Esophagus muscularis mucosa (tissue), 4 donors: Measurements from ENCODE around the gene ETV3. TPM values are rescaled to one million over a fixed set of nuclear protein-coding genes. Genes with fewer than 3 reads are reported as not detected.

ENCODE experiments used
- DNase-seq: peaks from one replicate; pipeline ENCODE4 v3.0.0-alpha.2; 2017; ENCODE audit errors: extremely low spot score
- H3K27ac ChIP-seq, 4 donors: fragments of 200-600 bp; sonication (generic); replicated peaks in 1 of 4; 1 replicate in 3 of 4; 2 replicates in 1 of 4; pipeline ENCODE4 v1.5.1; 2016 to 2019; ENCODE audit warnings: mild to moderate bottlenecking in 1 of 4
- H3K27me3 ChIP-seq, 4 donors: fragments of 200-600 bp; sonication (generic); one replicate each; pipeline versions ENCODE4 v1.5.1 to v1.6.0; 2016 to 2019
- H3K36me3 ChIP-seq, 4 donors: fragments of 200-600 bp; sonication (generic); one replicate each; pipeline ENCODE4 v1.5.1; 2016 to 2019
- H3K4me1 ChIP-seq, 4 donors: fragments of 200-600 bp; sonication (generic); one replicate each; pipeline ENCODE4 v1.5.1; 2016 to 2019
- H3K4me3 ChIP-seq, 4 donors: fragments of 200-600 bp; sonication (generic); 1 replicate in 2 of 4; 2 replicates in 2 of 4; pipeline ENCODE4 v1.5.1; 2016 to 2019; ENCODE audit warnings: mild to moderate bottlenecking in 4 of 4, moderate library complexity in 1 of 4
- H3K9me3 ChIP-seq, 4 donors: fragments of 200-600 bp; sonication (generic); 1 replicate in 3 of 4; 2 replicates in 1 of 4; pipeline ENCODE4 v1.5.1; 2016 to 2019
- EP300 ChIP-seq: sonication (generic); formaldehyde crosslinking; IDR thresholded peaks from one replicate; pipeline ENCODE4 v1.6.1; 2017; ENCODE audit warnings: antibody characterized with exemption
- POLR2A ChIP-seq: fragments of 450-650 bp; IDR thresholded peaks from one replicate; pipeline ENCODE4 v1.6.1; 2017; ENCODE audit warnings: antibody characterized with exemption, moderate library complexity, mild to moderate bottlenecking, low read depth
- POLR2AphosphoS5 ChIP-seq, 2 donors: sonication (generic); formaldehyde crosslinking; IDR thresholded peaks; one replicate each; pipeline ENCODE4 v1.6.1; 2017; ENCODE audit warnings: antibody characterized with exemption in 2 of 2
- WGBS: methylation state at CpG from one replicate; pipeline ENCODE4 v1.1.5; 2018; 5-methylcytosine and 5-hydroxymethylcytosine counted together
- intact Hi-C: fragments of 100-400 bp; cut with DNase I; formaldehyde crosslinking; loops from one replicate; pipeline ENCODE4 v1.15.1; 2023
- total RNA-seq, 4 donors: library from RNA; depleted of rRNA; stranded (reverse); fragments of >200 nt; gene quantifications; one replicate each; pipeline versions ENCODE4 v1.1.0 to v1.2.1, GENCODE V29; 2016
- TF ChIP-seq, protein P1 (sequence below), 3 experiments: fragments of 200-600 bp in 2 of 3; fragments of 450-650 bp in 1 of 3; sonication (generic) in 2 of 3; IDR thresholded peaks; one replicate each; pipeline ENCODE4 v1.5.1; 2017 to 2019; ENCODE audit warnings: antibody characterized with exemption in 3 of 3, mild to moderate bottlenecking in 2 of 3, moderate library complexity in 1 of 3

The ETV3 gene
- total RNA-seq, 4 donors from 2014 or later = 16.6 to 20.0 (median 19.2) TPM

DNA sequence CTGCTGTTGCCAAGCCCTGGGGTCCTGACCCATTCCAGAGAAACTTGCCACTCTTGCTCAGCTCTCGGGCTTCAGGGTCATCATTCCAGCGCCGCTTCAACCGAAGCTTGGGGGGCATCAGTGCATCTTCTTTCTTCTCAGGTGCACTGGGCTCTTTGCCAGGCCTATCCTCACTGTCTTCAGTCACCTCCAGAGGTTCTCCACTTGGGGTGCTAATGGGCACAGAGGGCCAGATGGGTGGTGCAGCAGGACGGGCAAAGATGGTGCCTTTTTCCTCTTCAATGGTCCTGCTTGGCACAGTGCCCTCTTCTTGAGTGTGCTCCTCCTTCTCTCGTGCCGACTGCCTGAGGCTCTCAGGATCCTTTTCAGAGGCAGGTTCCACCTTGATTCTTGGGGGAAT, 13.3 kb downstream of the ETV3 start:
- intact Hi-C loops = no loop called here
- Histone ChIP-seq H3K9me3 (no peaks in the 10 kb centered on the region), H3K4me1 (peaks cover 0 to 6% (median 0%) of the 10 kb centered on the region in 4 donors), H3K4me3 (no peak overlapping the region), H3K27ac (no peak overlapping the region), H3K27me3 (no peaks in the 10 kb centered on the region), H3K36me3 (peaks cover 26 to 85% (median 66%) of the 10 kb centered on the region in 4 donors)
- 77% methylated on average over 7 of the region's 7 CpGs for WGBS
- TF ChIP-seq POLR2AphosphoS5 (IDR thresholded peaks at IDR 0.05) (no peak), POLR2A (no peak), EP300 (no peak)
- TF ChIP-seq, protein P1, sequence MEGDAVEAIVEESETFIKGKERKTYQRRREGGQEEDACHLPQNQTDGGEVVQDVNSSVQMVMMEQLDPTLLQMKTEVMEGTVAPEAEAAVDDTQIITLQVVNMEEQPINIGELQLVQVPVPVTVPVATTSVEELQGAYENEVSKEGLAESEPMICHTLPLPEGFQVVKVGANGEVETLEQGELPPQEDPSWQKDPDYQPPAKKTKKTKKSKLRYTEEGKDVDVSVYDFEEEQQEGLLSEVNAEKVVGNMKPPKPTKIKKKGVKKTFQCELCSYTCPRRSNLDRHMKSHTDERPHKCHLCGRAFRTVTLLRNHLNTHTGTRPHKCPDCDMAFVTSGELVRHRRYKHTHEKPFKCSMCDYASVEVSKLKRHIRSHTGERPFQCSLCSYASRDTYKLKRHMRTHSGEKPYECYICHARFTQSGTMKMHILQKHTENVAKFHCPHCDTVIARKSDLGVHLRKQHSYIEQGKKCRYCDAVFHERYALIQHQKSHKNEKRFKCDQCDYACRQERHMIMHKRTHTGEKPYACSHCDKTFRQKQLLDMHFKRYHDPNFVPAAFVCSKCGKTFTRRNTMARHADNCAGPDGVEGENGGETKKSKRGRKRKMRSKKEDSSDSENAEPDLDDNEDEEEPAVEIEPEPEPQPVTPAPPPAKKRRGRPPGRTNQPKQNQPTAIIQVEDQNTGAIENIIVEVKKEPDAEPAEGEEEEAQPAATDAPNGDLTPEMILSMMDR (IDR thresholded peaks at IDR 0.05) = no peak
- no peak for DNase-seq

DNA sequence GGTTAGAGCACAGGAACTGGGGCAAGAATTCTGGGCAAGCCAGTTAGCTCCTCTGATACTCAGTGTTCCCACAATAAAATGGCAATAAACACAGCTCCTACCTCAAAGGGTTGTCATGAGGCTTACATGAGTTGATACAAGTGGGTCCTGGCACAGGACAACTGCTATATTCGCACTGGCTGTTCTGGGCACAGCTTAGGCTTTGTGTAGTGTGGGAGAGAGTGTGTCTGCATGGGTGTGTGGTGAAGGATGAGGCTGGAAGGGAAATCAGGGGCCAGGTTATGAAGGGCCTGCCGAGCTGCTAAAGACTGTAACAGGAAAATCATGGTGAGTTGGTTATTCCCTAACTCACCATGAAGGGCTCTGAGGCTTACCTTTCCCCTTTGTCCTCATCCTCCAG, 18.7 kb downstream of the ETV3 start:
- Histone ChIP-seq H3K4me1 (peaks cover 0 to under 1% (median 0%) of the 10 kb centered on the region in 4 donors), H3K27ac (no peak overlapping the region), H3K36me3 (peaks cover 8 to 32% (median 20%) of the 10 kb centered on the region in 4 donors), H3K27me3 (peaks cover 0 to 3% (median 0%) of the 10 kb centered on the region in 4 donors), H3K4me3 (no peak overlapping the region), H3K9me3 (no peaks in the 10 kb centered on the region)
- intact Hi-C loops = no loop called here
- TF ChIP-seq POLR2A = no peak
- TF ChIP-seq POLR2AphosphoS5 (IDR thresholded peaks at IDR 0.05) = no peak
- no peak for TF ChIP-seq EP300
- TF ChIP-seq, protein P1 (IDR thresholded peaks at IDR 0.05) = no peak
- DNase-seq = no peak
- 88% methylated on average over 2 of the region's 2 CpGs for WGBS

DNA sequence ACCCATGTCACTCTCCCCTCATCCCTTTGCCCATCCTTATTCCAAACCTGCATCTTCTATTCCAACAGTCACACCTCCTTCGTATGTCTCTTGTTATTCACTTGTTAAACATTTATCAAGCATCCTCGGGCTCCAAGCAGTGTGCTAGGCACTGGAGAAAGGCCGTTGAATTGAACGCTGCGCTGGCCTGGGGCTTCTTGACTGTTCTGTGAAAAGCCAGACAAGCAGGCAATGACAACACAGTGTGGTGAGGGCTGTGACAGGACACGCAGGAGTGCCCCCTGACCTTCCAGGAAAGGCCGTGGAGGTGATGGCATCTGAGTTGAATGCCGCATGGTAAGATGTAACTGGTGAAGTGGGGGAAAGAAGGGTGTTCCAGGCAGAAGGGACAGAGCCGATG, 19.2 kb downstream of the ETV3 start:
- no peak for DNase-seq
- Histone ChIP-seq H3K27ac (no peak overlapping the region), H3K9me3 (no peaks in the 10 kb centered on the region), H3K4me1 (no peaks in the 10 kb centered on the region), H3K36me3 (peaks cover 8 to 28% (median 16%) of the 10 kb centered on the region in 4 donors), H3K4me3 (no peak overlapping the region), H3K27me3 (peaks cover 0 to 4% (median 0%) of the 10 kb centered on the region in 4 donors)
- 90% methylated on average over 9 of the region's 9 CpGs for WGBS
- intact Hi-C loops = no loop called here
- TF ChIP-seq, protein P1 (IDR thresholded peaks at IDR 0.05) = no peak
- TF ChIP-seq POLR2AphosphoS5 (IDR thresholded peaks at IDR 0.05) (no peak), POLR2A (no peak), EP300 (no peak)

DNA sequence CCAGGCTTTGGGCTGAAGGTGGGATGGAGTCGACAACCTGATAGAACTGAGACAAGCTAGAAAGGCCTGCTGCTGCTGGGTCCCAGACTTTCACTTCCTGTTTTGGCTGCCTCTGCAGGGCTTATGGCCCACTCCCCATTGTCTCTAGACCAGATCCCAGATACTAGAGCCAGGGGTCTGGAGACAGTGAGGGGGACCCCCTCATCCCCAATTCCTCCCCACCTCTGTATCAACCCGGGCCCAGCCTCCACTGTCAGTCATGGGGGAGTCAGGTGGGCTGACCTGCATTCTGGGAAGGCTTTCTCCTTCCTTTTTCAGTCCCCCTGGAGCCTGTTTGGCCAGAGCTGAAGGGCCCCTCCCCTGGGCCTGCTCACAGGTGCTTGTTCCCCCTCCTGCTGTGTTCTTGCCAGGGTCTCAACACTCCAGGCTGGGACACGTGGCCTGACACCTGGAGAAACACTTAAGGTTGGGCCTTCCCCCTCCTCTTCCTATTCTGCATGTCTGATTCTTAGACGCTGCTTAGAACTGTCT, 20.6 kb downstream of the ETV3 start:
- H3K36me3 ChIP-seq = peaks cover 0 to 14% (median 2%) of the 10 kb centered on the region in 4 donors
- H3K4me1 ChIP-seq = no peaks in the 10 kb centered on the region
- no peak overlapping the region for H3K4me3 ChIP-seq
- H3K27me3 ChIP-seq = peaks cover 0 to 16% (median 0%) of the 10 kb centered on the region in 4 donors
- H3K27ac ChIP-seq = no peak overlapping the region
- intact Hi-C loops = no loop called here
- WGBS = 60% methylated on average over 4 of the region's 4 CpGs
- H3K9me3 ChIP-seq = no peaks in the 10 kb centered on the region
- no peak for DNase-seq
- TF ChIP-seq, protein P1 (IDR thresholded peaks at IDR 0.05) = no peak
- TF ChIP-seq EP300 (no peak), POLR2A (no peak), POLR2AphosphoS5 (IDR thresholded peaks at IDR 0.05) (no peak)

DNA sequence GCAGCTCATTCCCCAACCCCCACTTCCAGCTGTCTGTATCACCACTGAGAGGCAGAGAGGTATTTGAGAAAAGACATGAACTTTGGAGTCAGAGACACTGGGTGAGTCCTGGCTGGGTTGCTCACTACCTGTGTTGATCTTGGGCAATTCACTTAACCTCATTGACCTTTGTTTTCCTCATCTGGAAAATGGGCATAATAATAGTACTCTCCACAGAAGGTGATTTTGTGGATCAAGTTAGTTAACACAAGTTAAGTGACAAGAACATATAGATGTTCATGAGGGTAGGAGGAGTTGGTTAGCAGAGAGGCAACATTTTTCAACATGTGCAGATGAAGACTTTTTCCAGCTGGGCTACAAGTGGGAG, 21.5 kb downstream of the ETV3 start:
- intact Hi-C loops = no loop called here
- Histone ChIP-seq H3K27me3 (peaks cover 0 to 24% (median 0%) of the 10 kb centered on the region in 4 donors), H3K4me3 (no peak overlapping the region), H3K4me1 (no peaks in the 10 kb centered on the region), H3K9me3 (no peaks in the 10 kb centered on the region), H3K27ac (no peak overlapping the region), H3K36me3 (peaks cover 0 to 5% (median 0%) of the 10 kb centered on the region in 4 donors)
- TF ChIP-seq, protein P1 (IDR thresholded peaks at IDR 0.05) = no peak
- TF ChIP-seq EP300 (no peak), POLR2AphosphoS5 (IDR thresholded peaks at IDR 0.05) (no peak), POLR2A (no peak)
- DNase-seq = no peak
